Adrenal gland (tissue), 5 donors: ENCODE measurements around the gene SCYGR6.

ENCODE experiments used
- POLR2A ChIP-seq, 2 donors: fragments of 450-650 bp; IDR thresholded peaks; one replicate each; pipeline ENCODE4 v1.6.1; 2017; ENCODE audit warnings: antibody characterized with exemption in 2 of 2, mild to moderate bottlenecking in 2 of 2, moderate library complexity in 1 of 2
- TF ChIP-seq, protein P1 (sequence below), 6 experiments: fragments of 450-650 bp in 4 of 6; fragments of 200-600 bp in 2 of 6; sonication (generic) in 1 of 6; IDR thresholded peaks; 1 replicate in 5 of 6; 2 replicates in 1 of 6; pipeline versions ENCODE4 v1.5.1 to v1.8.0; 2016 to 2021; ENCODE audit warnings: antibody characterized with exemption in 6 of 6, mild to moderate bottlenecking in 2 of 6, moderate library complexity in 1 of 6
- donor health status: DM: no; HTN: no; CAD: no.

DNA sequence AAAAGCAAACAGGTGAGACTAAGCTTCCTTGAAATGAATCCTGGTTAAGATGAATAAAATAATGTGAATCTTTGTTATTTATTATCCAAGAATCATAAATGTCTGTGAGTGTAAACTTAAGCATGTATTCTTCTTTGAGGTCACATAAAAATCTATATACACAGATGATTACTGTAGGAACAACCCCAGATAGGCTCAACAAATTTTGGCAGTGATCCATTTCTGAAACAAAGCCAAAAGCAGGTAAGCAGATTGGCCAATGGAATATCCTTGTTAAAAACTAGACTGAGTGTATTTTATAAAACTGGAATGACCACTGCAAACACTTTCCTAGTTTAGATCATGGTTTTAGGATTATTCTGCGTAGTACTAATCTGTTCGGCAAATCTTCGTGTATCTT is 46.6 kb downstream of the SCYGR6 start:
- TF ChIP-seq, protein P1, sequence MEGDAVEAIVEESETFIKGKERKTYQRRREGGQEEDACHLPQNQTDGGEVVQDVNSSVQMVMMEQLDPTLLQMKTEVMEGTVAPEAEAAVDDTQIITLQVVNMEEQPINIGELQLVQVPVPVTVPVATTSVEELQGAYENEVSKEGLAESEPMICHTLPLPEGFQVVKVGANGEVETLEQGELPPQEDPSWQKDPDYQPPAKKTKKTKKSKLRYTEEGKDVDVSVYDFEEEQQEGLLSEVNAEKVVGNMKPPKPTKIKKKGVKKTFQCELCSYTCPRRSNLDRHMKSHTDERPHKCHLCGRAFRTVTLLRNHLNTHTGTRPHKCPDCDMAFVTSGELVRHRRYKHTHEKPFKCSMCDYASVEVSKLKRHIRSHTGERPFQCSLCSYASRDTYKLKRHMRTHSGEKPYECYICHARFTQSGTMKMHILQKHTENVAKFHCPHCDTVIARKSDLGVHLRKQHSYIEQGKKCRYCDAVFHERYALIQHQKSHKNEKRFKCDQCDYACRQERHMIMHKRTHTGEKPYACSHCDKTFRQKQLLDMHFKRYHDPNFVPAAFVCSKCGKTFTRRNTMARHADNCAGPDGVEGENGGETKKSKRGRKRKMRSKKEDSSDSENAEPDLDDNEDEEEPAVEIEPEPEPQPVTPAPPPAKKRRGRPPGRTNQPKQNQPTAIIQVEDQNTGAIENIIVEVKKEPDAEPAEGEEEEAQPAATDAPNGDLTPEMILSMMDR (IDR thresholded peaks at IDR 0.05) = no peak
- TF ChIP-seq POLR2A (IDR thresholded peaks at IDR 0.05) = no peak
